Activated CD8-positive, alpha-beta memory T cell treated with anti-CD3 and anti-CD28 coated beads for 48 hours (primary cell): ENCODE data around the gene PLP1.
"Not testable (repeated sequence)": the region's sequence is repeated elsewhere in the genome, so short reads cannot be mapped to it uniquely, and the experiment has no call there.

Source experiments
- DNase-seq, 3 experiments: peaks; one replicate each; pipeline ENCODE4 v3.0.0-alpha.2; 2020; ENCODE audit warnings: low read depth in 2 of 3, low spot score in 2 of 3

Gene PLP1

GRCh38 chrX:103780336-103781061 lies 3.9 kb downstream of the PLP1 start:
- no peak for DNase-seq

- DNase-seq: no peak
Observed at GRCh38 chrX:103781062-103781402, 4.4 kb downstream of the PLP1 start.

- no peak for DNase-seq
Observed at GRCh38 chrX:103781706-103782105, 5.1 kb downstream of the PLP1 start.

GRCh38 chrX:103782640-103783039 lies 6.0 kb downstream of the PLP1 start:
- DNase-seq: no peak

GRCh38 chrX:103783196-103783595 lies 6.6 kb downstream of the PLP1 start:
- DNase-seq: no peak

GRCh38 chrX:103783971-103784370 lies 7.3 kb downstream of the PLP1 start:
- no peak for DNase-seq

GRCh38 chrX:103789004-103789403 lies 12.4 kb downstream of the PLP1 start:
- DNase-seq: no peak

GRCh38 chrX:103791228-103791627 lies 14.6 kb downstream of the PLP1 start:
- DNase-seq: no peak

GRCh38 chrX:103791826-103792485 lies 15.3 kb downstream of the PLP1 start:
- no peak for DNase-seq

- no peak for DNase-seq
Observed at GRCh38 chrX:103792916-103793544, 16.4 kb downstream of the PLP1 start.

GRCh38 chrX:103793545-103793940 lies 16.9 kb downstream of the PLP1 start:
- DNase-seq: no peak

GRCh38 chrX:103794119-103794518 lies 17.5 kb downstream of the PLP1 start:
- no peak for DNase-seq

- DNase-seq: no peak
Observed at GRCh38 chrX:103797691-103798090, 21.1 kb downstream of the PLP1 start.

GRCh38 chrX:103800318-103800717 lies 23.7 kb downstream of the PLP1 start:
- no peak for DNase-seq

GRCh38 chrX:103805860-103806259 lies 29.2 kb downstream of the PLP1 start:
- DNase-seq: no peak

GRCh38 chrX:103806862-103807474 lies 30.3 kb downstream of the PLP1 start:
- DNase-seq: no peak

- no peak for DNase-seq
Observed at GRCh38 chrX:103811858-103812257, 35.2 kb downstream of the PLP1 start.

- DNase-seq: not testable (repeated sequence)
Observed at GRCh38 chrX:103817101-103817500, 40.5 kb downstream of the PLP1 start.

- no peak for DNase-seq
Observed at GRCh38 chrX:103817502-103817901, 40.9 kb downstream of the PLP1 start.

- DNase-seq: no peak
Observed at GRCh38 chrX:103818842-103819619, 42.4 kb downstream of the PLP1 start.

GRCh38 chrX:103820802-103821201 lies 44.2 kb downstream of the PLP1 start:
- DNase-seq: not testable (repeated sequence)
